Lower leg skin (tissue), 3 donors: ENCODE results near the gene ECM1.

Experiments used
- CTCF ChIP-seq, 3 donors: fragments of 450-650 bp; IDR thresholded peaks; one replicate each; pipeline ENCODE4 v1.5.1; 2016; ENCODE audit warnings: antibody characterized with exemption in 3 of 3, mild to moderate bottlenecking in 3 of 3, moderate library complexity in 2 of 3
- POLR2A ChIP-seq, 2 donors: fragments of 450-650 bp; IDR thresholded peaks; one replicate each; pipeline ENCODE4 v1.6.1; 2016 to 2017; ENCODE audit warnings: antibody characterized with exemption in 2 of 2, mild to moderate bottlenecking in 1 of 2, moderate library complexity in 1 of 2

- TF ChIP-seq CTCF (IDR thresholded peaks at IDR 0.05), result no peak
- TF ChIP-seq POLR2A (IDR thresholded peaks at IDR 0.05), result no peak
Measured at GRCh38 chr1:150487763-150488115, 20.2 kb upstream of the ECM1 start.
